Peyer's patch (tissue), 4 donors: ENCODE data around the gene SLC4A8. TPM values are rescaled to one million over a fixed set of nuclear protein-coding genes. Genes with fewer than 3 reads are reported as not detected.

ENCODE experiments used
- DNase-seq, 3 donors: peaks; one replicate each; pipeline ENCODE4 v3.0.0-alpha.2; 2017 to 2019
- H3K27ac ChIP-seq, 4 donors: fragments of 200-600 bp; sonication (generic); one replicate each; pipeline ENCODE4 v1.5.1; 2016 to 2019
- H3K27me3 ChIP-seq, 2 donors: fragments of 200-600 bp; sonication (generic); one replicate each; pipeline ENCODE4 v1.5.1; 2019
- H3K36me3 ChIP-seq, 3 donors: fragments of 200-600 bp; sonication (generic); one replicate each; pipeline ENCODE4 v1.5.1; 2016 to 2019
- H3K4me1 ChIP-seq, 4 donors: fragments of 200-600 bp; sonication (generic); one replicate each; pipeline ENCODE4 v1.5.1; 2016 to 2019
- H3K4me3 ChIP-seq, 4 donors: fragments of 200-600 bp; sonication (generic); 1 replicate in 3 of 4; 2 replicates in 1 of 4; pipeline ENCODE4 v1.5.1; 2016 to 2019; ENCODE audit warnings: mild to moderate bottlenecking in 1 of 4
- H3K9me3 ChIP-seq, 4 donors: fragments of 200-600 bp; sonication (generic); one replicate each; pipeline ENCODE4 v1.5.1; 2016 to 2019; ENCODE audit warnings: mild to moderate bottlenecking in 1 of 4
- CTCF ChIP-seq, 6 experiments: fragments of 450-650 bp in 4 of 6; fragments of 200-600 bp in 2 of 6; sonication (generic) in 1 of 6; IDR thresholded peaks; one replicate each; pipeline ENCODE4 v1.5.1; 2017 to 2019; ENCODE audit warnings: antibody characterized with exemption in 6 of 6, mild to moderate bottlenecking in 3 of 6, moderate library complexity in 1 of 6
- POLR2A ChIP-seq, 2 donors: fragments of 450-650 bp; IDR thresholded peaks; one replicate each; pipeline ENCODE4 v1.5.1; 2017; ENCODE audit warnings: antibody characterized with exemption in 2 of 2, mild to moderate bottlenecking in 2 of 2, moderate library complexity in 2 of 2
- total RNA-seq, 4 donors: library from RNA; depleted of rRNA; stranded (reverse); fragments of >200 nt; gene quantifications; one replicate each; pipeline ENCODE4 v1.1.0, GENCODE V29; 2016

SLC4A8 gene
- total RNA-seq, 4 donors from 2014 or later: 1.9 to 49.5 (median 7.1) TPM

GRCh38 chr12:51434305-51434704 lies 9.7 kb downstream of the SLC4A8 start:
- Histone ChIP-seq H3K4me3 (no peak overlapping the region), H3K27ac (no peak overlapping the region), H3K27me3 (no peaks in the 10 kb centered on the region), H3K4me1 (no peaks in the 10 kb centered on the region), H3K36me3 (no peaks in the 10 kb centered on the region), H3K9me3 (no peaks in the 10 kb centered on the region)
- TF ChIP-seq CTCF (IDR thresholded peaks at IDR 0.05): no peak
- no peak for TF ChIP-seq POLR2A (IDR thresholded peaks at IDR 0.05)
- DNase-seq: no peak

- no peak for DNase-seq
- Histone ChIP-seq H3K27ac (no peak overlapping the region), H3K36me3 (no peaks in the 10 kb centered on the region), H3K9me3 (no peaks in the 10 kb centered on the region), H3K4me3 (no peak overlapping the region), H3K4me1 (no peaks in the 10 kb centered on the region), H3K27me3 (no peaks in the 10 kb centered on the region)
- TF ChIP-seq CTCF (IDR thresholded peaks at IDR 0.05) (no peak), POLR2A (IDR thresholded peaks at IDR 0.05) (no peak)
Observed at GRCh38 chr12:51437431-51437830, 12.8 kb downstream of the SLC4A8 start.

- no peak for DNase-seq
- no peak overlapping the region for H3K27ac ChIP-seq
- H3K9me3 ChIP-seq: no peaks in the 10 kb centered on the region
- H3K27me3 ChIP-seq: no peaks in the 10 kb centered on the region
- H3K4me3 ChIP-seq: no peak overlapping the region
- no peaks in the 10 kb centered on the region for H3K4me1 ChIP-seq
- no peak for TF ChIP-seq CTCF (IDR thresholded peaks at IDR 0.05)
- TF ChIP-seq POLR2A (IDR thresholded peaks at IDR 0.05): no peak
- H3K36me3 ChIP-seq: no peaks in the 10 kb centered on the region
Observed at GRCh38 chr12:51439330-51439729, 14.7 kb downstream of the SLC4A8 start.

GRCh38 chr12:51441583-51441982 lies 17.0 kb downstream of the SLC4A8 start:
- no peaks in the 10 kb centered on the region for H3K9me3 ChIP-seq
- H3K27me3 ChIP-seq: no peaks in the 10 kb centered on the region
- no peak for DNase-seq
- H3K4me3 ChIP-seq: no peak overlapping the region
- no peaks in the 10 kb centered on the region for H3K36me3 ChIP-seq
- H3K4me1 ChIP-seq: no peaks in the 10 kb centered on the region
- TF ChIP-seq CTCF (IDR thresholded peaks at IDR 0.05): no peak
- TF ChIP-seq POLR2A (IDR thresholded peaks at IDR 0.05): no peak
- H3K27ac ChIP-seq: no peak overlapping the region

GRCh38 chr12:51442324-51442723 lies 17.7 kb downstream of the SLC4A8 start:
- H3K9me3 ChIP-seq: no peaks in the 10 kb centered on the region
- DNase-seq: no peak
- no peak overlapping the region for H3K27ac ChIP-seq
- no peaks in the 10 kb centered on the region for H3K27me3 ChIP-seq
- H3K4me1 ChIP-seq: no peaks in the 10 kb centered on the region
- H3K36me3 ChIP-seq: no peaks in the 10 kb centered on the region
- no peak for TF ChIP-seq POLR2A (IDR thresholded peaks at IDR 0.05)
- no peak for TF ChIP-seq CTCF (IDR thresholded peaks at IDR 0.05)
- no peak overlapping the region for H3K4me3 ChIP-seq

- DNase-seq: no peak
- TF ChIP-seq CTCF (IDR thresholded peaks at IDR 0.05) (no peak), POLR2A (IDR thresholded peaks at IDR 0.05) (no peak)
- Histone ChIP-seq H3K27me3 (no peaks in the 10 kb centered on the region), H3K36me3 (no peaks in the 10 kb centered on the region), H3K4me1 (no peaks in the 10 kb centered on the region), H3K27ac (no peak overlapping the region), H3K4me3 (no peak overlapping the region), H3K9me3 (no peaks in the 10 kb centered on the region)
Observed at GRCh38 chr12:51443573-51443972, 18.9 kb downstream of the SLC4A8 start.
